ENCODE results near the gene RREB1. TPM values are rescaled to one million over a fixed set of nuclear protein-coding genes. Genes with fewer than 3 reads are reported as not detected.

The RREB1 gene
- total and polyA plus RNA-seq, 3 donors from 2014 or later, result 30.0 to 79.2 (median 75.0) TPM

DNA sequence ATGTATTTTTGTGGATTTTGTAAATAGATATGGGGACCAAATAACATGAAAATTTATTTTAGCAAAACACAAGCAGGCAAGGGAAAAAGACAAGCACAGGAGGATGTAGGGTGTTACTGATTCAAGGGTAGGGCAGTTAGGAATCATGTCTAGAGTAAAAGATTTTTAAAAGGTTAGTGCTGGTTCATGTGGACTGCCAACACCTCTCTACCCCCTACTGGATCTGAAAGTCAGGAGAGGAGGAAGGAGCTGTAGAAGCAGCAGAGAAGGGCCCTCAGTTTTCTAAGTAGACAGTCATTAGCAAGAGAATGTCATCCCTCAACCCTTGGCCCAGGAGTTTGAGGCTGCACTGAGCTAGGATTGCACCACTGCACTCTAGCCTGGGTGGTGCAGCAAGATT is 95.2 kb downstream of the RREB1 start:
- intact Hi-C loops (cut with DNase I; ENCODE audit: low total_unique reads), result no loop called here
- Histone ChIP-seq H3K4me1 (no peaks in the 10 kb centered on the region), H3K4me3 (no peak overlapping the region), H3K27ac (no peak overlapping the region), H3K27me3 (no peaks in the 10 kb centered on the region), H3K9me3 (no peaks in the 10 kb centered on the region), H3K36me3 (ENCODE audit: low read depth, missing control alignments) (no peaks in the 10 kb centered on the region)
- DNase-seq, result no peak
- TF ChIP-seq, protein P1, sequence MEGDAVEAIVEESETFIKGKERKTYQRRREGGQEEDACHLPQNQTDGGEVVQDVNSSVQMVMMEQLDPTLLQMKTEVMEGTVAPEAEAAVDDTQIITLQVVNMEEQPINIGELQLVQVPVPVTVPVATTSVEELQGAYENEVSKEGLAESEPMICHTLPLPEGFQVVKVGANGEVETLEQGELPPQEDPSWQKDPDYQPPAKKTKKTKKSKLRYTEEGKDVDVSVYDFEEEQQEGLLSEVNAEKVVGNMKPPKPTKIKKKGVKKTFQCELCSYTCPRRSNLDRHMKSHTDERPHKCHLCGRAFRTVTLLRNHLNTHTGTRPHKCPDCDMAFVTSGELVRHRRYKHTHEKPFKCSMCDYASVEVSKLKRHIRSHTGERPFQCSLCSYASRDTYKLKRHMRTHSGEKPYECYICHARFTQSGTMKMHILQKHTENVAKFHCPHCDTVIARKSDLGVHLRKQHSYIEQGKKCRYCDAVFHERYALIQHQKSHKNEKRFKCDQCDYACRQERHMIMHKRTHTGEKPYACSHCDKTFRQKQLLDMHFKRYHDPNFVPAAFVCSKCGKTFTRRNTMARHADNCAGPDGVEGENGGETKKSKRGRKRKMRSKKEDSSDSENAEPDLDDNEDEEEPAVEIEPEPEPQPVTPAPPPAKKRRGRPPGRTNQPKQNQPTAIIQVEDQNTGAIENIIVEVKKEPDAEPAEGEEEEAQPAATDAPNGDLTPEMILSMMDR (IDR thresholded peaks at IDR 0.05), result no peak
- no peak for TF ChIP-seq POLR2A (IDR thresholded peaks at IDR 0.05)

DNA sequence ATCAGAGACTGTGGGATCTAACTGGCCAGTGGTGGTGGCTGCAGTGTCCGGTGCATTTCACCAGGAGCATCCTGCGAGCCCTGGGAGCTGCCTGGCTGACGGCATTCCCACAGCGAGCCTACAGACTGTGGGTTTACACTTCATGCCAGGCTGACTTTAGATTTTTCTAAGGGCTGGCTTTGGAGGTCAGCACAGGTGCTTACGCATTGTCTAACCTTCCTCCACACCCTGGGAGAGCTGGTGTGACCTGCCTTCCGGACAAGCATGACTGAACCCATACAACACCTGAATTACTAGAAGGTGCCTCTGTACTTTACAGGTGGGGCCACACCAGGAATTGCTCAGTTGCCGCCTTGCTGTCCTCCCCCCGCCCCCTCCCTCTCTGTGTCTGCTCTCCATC is 96.2 kb downstream of the RREB1 start:
- no peak for DNase-seq
- TF ChIP-seq POLR2A (IDR thresholded peaks at IDR 0.05), result no peak
- TF ChIP-seq, protein P1 (IDR thresholded peaks at IDR 0.05), result no peak
- H3K27me3 ChIP-seq, result no peaks in the 10 kb centered on the region
- H3K9me3 ChIP-seq, result no peaks in the 10 kb centered on the region
- intact Hi-C loops (cut with DNase I; ENCODE audit: low total_unique reads), result no loop called here
- H3K27ac ChIP-seq, result no peak overlapping the region
- H3K36me3 ChIP-seq (ENCODE audit: low read depth, missing control alignments), result no peaks in the 10 kb centered on the region
- no peak overlapping the region for H3K4me3 ChIP-seq
- 94% methylated on average over 7 to 8 of the region's 8 CpGs for WGBS, 2 donors
- H3K4me1 ChIP-seq, result no peaks in the 10 kb centered on the region

DNA sequence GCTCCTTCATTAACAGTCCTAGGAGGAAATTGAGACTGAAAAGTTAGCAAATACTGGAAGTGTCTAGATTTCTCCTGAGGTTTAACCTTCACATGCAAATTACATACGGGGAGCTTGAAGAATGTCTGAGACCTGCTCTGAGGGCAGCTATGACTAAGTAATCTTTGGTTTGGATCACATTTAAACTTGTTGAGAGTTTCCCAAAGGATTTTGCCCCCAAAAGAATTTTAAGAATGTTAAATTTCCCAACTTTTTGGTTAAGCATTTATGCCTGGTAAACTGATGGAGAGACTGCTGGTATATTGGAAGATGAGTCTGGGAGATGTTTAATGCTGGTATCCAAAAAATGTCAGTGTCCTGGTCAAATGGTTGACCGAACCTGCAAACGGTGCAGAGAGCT is 97.0 kb downstream of the RREB1 start:
- Histone ChIP-seq H3K27me3 (no peaks in the 10 kb centered on the region), H3K4me1 (no peaks in the 10 kb centered on the region), H3K9me3 (no peaks in the 10 kb centered on the region), H3K4me3 (no peak overlapping the region), H3K36me3 (ENCODE audit: low read depth, missing control alignments) (no peaks in the 10 kb centered on the region), H3K27ac (no peak overlapping the region)
- TF ChIP-seq POLR2A (IDR thresholded peaks at IDR 0.05), result no peak
- TF ChIP-seq, protein P1 (IDR thresholded peaks at IDR 0.05), result no peak
- WGBS, 2 donors, result 80 to 92% methylated on average over 3 of the region's 3 CpGs
- DNase-seq, result no peak
- intact Hi-C loops (cut with DNase I; ENCODE audit: low total_unique reads), result no loop called here

DNA sequence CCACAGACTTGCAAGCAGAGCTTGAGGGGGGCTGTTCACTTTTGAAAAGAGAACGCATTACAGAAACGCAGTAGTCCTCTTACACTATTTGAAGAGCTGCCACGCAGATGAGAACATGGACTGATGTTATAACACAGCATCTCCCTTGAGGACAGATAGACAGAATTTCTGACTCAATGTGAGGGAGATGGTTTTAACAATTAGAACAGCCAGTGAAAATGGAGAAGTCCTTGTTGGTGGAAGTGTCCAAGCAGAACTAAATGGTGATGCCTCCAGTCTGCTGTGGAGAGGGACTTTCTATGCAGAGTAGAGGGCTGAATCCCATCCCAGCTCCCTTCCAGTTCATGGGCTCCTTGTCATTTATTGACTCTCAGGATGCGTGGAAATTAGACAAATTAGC is 100.0 kb downstream of the RREB1 start:
- Histone ChIP-seq H3K9me3 (no peaks in the 10 kb centered on the region), H3K36me3 (ENCODE audit: low read depth, missing control alignments) (no peaks in the 10 kb centered on the region), H3K27ac (no peak overlapping the region), H3K4me1 (no peaks in the 10 kb centered on the region), H3K4me3 (no peak overlapping the region), H3K27me3 (no peaks in the 10 kb centered on the region)
- DNase-seq, result no peak
- TF ChIP-seq, protein P1 (IDR thresholded peaks at IDR 0.05), result no peak
- TF ChIP-seq POLR2A (IDR thresholded peaks at IDR 0.05), result no peak
- intact Hi-C loops (cut with DNase I; ENCODE audit: low total_unique reads), result no loop called here
- 67 to 89% methylated on average over 4 of the region's 4 CpGs for WGBS, 2 donors

DNA sequence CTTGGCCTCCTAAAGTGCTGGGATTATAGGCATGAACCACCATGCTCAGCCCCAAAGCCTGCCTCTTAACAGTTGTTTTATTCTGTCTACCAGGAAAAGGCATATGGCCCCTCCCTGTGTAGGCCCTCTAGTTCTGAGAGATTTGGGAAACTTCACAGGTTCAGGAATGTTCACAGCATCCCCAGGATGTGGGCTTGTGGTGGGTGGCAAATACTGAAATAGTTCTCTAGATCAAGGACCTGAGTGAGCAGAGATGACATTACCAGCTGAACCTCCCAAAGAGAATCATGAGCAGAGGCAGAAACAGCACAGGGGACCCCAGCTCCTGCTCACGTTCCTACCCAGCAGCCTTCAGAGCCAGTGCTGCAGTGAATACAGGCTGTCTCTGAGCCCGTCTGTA is 105.7 kb downstream of the RREB1 start:
- Histone ChIP-seq H3K36me3 (ENCODE audit: low read depth, missing control alignments) (no peaks in the 10 kb centered on the region), H3K9me3 (no peaks in the 10 kb centered on the region), H3K4me1 (peaks cover 12% of the 10 kb centered on the region), H3K27me3 (no peaks in the 10 kb centered on the region), H3K4me3 (no peak overlapping the region), H3K27ac (no peak overlapping the region)
- 95% methylated on average over 2 of the region's 2 CpGs for WGBS, 2 donors
- no peak for DNase-seq
- intact Hi-C loops (cut with DNase I; ENCODE audit: low total_unique reads), result no loop called here
- TF ChIP-seq, protein P1 (IDR thresholded peaks at IDR 0.05), result no peak
- TF ChIP-seq POLR2A (IDR thresholded peaks at IDR 0.05), result no peak

Measured in testis (tissue), 3 donors.